HG03354 (cell line): ENCODE data around the gene TMC6.

Experiments used
- ATAC-seq: cut with Tn5 transposase; IDR thresholded peaks from one replicate; pipeline ENCODE4 v1.9.1; 2021; ENCODE audit warnings: mild to moderate bottlenecking; ENCODE audit not compliant: unreplicated experiment, poor library complexity, severe bottlenecking

Gene TMC6

DNA sequence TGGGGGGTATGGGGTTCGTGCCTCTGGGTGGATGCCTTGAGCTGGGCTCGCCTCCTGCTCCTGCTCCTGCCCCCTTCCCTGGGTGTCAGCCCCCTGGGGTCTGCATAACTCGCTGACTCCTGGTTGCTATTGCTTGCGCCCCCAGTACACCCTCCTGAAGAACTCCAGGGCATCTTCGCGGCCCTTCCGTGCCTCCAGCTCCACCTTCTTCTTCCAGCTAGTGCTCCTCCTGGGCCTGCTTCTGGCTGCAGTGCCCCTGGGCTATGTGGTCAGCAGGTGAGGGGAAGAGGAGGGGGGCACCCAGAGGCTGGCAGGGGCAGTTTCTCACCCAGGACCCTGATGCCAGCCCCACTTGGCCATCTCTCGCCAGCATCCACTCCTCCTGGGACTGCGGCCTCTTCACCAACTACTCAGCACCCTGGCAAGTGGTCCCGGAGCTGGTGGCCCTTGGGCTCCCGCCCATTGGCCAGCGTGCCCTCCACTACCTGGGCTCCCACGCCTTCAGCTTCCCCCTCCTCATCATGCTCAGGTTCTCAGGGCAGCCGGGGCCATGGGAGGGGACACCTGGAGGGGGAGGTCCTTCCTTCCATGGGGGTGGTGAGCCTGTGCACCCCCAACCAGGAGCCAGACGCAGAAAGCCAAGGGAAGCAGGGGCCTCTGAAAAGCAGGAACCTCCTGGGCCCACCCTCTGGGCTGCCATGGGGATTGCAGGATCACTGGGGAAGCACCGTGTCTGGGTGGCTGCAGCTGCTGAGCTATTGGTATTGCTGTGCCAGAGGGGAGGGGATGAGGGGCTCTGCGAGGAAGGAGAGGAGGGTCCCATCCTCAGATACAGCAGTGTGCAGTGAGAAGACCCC lies 9.9 kb upstream of the TMC6 start:
- ATAC-seq, result no peak

DNA sequence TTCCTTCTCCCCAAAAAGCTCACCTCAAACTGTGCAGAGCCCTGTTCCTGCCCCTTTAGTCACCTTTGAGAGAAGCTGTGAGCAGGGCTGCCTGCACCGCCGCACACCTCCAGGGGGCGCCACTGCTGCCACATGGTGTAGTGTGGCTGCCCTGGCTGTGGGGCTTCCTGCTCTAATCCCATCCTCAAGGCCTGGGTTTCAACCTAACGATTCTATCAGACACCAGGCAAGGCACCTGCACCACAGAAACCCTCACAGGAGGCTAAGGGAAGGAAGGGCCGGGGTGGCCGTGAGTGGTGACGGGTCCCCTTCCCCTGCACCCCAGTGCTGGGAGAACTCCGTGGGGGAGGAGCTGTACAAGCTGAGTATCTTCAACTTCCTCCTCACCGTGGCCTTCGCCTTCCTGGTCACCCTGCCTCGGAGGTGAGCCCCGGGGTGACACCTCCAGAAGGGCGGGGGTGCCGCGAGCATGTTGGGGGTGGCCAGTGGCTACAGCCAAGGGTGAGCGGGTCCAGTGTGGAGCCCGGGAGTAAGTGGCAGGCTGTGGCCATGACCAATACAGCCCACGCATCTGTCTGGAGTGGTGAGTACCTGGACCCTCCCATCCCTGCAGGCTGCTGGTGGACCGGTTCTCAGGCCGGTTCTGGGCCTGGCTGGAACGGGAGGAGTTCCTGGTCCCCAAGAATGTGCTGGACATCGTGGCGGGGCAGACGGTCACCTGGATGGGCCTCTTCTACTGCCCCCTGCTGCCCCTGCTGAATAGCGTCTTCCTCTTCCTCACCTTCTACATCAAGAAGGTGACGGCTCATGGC lies 9.0 kb upstream of the TMC6 start:
- no peak for ATAC-seq

- no peak for ATAC-seq
Measured at GRCh38 chr17:78135858-78136500, 7.4 kb upstream of the TMC6 start.

GRCh38 chr17:78134899-78135385 lies 6.4 kb upstream of the TMC6 start:
- no peak for ATAC-seq

DNA sequence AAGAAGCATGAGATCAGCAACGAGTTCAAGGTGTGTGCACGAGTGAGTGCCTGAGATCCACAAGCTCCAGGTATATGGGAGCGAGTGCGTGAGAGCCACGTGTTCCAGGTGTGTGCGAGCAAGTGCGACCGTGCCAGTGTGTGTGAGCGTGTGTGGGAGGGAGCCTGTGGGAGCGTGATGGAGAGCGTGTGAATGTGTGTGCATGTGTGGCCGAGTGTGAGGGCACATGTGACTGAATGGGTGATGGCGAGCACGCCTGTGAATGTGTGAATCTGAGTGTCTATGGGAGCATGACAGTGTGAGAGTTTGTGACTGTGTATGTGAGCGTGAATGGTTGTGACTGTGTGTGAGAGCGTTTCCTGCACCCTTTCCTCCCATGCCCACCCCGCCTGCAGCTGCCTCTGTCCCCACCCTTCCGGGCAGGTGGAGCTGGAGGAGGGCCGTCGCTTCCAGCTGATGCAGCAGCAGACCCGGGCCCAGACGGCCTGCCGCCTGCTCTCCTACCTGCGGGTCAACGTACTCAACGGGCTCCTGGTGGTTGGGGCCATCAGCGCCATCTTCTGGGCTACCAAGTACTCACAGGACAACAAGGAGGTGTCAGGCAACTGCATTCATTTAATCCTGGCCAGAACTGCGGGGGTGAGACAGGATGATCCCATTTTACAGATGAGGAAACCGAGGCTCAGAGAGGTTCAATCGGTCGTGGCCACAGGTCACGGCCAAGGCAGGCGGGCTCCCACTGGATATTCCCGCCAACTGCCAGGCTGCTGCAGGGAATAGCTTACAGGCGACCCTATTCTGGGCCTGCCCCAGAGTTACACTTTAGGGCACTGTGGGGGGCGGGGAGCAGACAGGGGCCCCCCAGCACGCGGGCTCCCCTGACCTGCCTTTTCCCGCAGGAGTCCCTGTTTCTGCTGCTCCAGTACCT lies 5.7 kb upstream of the TMC6 start:
- no peak for ATAC-seq

GRCh38 chr17:78133179-78133951 lies 4.8 kb upstream of the TMC6 start:
- no peak for ATAC-seq

DNA sequence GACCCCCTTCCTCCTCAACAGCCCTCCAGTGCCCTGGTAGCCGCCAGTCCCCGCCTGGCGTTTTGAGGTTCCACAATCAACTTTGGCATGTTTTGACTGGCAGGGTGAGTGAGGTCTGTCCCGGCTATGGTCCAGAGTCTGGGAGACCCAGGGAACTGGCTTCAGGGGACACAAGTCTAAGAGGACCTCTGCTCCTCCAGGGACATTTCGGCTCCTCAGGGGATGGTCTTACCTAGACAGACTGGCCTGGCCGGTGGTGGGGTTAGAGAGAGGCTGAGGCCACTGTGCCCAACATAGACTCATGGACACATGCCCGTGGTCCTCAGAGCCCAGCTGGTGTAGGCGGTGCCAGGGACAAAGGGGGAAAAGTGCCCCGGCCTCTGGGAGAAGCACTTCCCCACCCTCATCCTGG lies 4.2 kb upstream of the TMC6 start:
- ATAC-seq, result no peak

DNA sequence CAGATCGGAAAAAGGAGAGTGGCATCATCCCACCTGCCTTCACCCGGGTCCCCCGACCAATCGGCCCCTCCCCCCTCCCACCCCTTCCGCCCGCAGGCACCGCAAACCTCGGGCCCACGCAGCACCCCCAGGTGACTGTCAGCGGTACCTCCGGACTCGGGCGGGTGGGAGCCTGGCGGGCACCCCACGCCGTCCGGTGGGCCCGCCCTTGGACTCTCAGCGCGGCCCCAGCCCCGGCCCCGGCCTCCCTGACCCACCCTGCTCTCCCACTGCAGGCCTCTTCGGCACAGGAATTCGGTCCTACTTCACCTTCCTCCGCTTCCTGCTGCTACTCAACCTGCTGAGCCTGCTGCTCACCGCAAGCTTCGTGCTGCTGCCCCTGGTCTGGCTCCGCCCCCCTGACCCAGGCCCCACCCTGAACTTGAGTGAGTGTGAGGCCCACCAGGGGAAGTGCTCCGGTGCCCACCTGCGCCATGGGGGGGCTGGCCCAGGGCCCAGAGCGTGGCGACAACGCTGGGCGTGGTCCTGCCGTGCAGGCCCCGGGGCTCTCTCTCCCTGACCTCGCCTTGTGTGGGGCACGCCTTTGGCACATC lies 3.6 kb upstream of the TMC6 start:
- ATAC-seq, result no peak

DNA sequence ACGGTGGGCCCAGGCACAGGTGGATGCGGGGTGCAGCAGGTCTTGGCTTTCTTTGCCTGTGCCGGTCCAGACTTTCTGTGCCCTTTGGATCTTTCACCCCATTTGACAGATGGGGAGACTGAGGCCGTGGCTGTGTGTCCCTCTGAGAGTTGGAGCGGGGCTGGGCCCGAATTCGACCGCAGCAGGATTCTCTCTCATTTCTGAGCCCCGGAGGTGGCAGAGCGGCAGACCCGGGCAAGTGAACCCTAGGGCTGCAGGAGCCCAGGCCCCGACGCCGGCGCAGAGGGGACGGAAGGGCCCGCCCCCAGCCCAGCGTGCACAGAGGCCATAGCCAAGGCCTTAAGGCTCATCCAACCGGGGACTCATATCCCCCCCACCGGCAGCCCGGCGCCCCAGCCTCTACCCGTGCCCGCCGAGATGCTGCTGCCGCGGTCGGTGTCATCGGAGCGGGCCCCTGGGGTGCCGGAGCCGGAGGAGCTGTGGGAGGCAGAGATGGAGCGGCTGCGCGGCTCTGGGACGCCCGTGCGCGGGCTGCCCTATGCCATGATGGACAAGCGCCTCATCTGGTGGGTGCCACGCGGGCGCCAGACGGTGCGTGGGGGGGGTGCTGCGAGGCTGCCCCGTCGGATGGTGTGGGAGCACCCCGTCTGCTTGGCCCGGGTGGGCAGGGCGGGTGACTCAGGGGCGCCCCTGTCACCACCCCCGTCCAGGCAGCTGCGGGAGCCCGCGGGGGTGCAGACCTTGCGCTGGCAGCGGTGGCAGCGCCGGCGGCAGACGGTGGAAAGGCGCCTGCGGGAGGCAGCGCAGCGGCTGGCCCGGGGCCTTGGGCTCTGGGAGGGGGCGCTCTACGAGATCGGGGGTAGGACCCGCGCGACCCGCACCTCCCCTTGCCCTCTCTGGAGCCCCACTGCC lies 2.9 kb upstream of the TMC6 start:
- ATAC-seq, result no peak

- ATAC-seq, result peak; percentile 21
Measured at GRCh38 chr17:78130437-78131101, 2.0 kb upstream of the TMC6 start, which contains the start of gene TMC8. TMC8 (plus strand) TSS chr17:78130771; CDS start chr17:78131589, 818 bp downstream.

- ATAC-seq, result no peak
Measured at GRCh38 chr17:78130090-78130436, 1.5 kb upstream of the TMC6 start.

DNA sequence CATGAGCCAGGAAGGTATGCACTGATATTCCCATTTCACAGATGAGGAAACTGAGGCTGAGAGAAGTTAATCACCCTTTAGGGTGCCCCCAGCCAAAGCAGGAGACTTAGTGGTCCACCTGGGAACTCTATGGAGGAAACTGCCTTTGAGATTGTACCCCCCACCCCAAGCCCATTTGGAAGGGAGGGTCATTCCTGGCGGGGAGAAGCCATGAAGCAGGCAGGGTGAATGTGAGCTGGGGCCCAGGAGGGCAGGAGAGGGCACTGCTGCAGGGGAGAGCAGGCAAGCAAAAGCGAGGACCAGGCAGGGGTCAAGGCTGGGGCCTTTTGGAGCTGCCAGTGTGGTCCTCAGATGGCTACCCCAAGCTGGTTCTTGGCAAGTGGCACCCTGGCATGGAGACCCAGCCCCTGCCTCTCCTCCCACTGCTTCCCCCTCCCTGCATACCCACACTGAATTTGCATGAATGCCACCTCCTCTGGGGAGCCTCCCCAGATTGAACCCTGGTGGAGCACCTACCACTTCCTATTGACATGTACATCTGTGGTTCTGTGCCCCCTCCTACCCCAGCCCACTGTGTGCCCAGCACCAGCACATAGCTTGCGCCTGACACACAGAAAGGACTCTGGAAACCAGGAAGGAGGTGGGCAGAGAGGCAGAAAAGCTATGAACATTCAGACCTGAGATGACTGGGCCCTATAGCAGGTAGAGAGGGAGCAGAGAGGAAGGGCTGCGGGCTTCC lies 965 bp upstream of the TMC6 start:
- ATAC-seq, result no peak

GRCh38 chr17:78127888-78128550 lies 536 bp downstream of the TMC6 start:
- no peak for ATAC-seq

- no peak for ATAC-seq
Measured at GRCh38 chr17:78127239-78127887, 1.2 kb downstream of the TMC6 start.

DNA sequence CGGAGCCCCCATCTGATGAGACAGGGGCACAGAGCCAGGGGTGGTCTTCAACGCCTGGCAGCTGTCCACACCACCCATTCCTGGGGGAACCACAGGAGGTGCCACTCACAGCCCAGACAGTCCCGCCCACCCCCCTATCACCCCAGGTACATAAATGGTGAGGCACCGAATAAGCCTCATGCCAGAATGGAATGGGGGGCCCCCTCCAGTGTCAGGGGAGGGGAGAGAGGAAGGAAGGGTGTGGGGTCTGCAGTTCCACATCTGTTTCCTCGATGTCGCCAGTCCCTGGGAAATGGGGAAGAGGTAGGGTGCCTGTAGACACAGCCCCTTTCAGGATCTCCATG lies 1.7 kb downstream of the TMC6 start:
- no peak for ATAC-seq
